CD4-positive, alpha-beta T cell treated with Interleukin-1 beta for 1 hour (primary cell): Measurements from ENCODE around the gene PTPRN.
"Not testable (repeated sequence)": the region's sequence is repeated elsewhere in the genome, so short reads cannot be mapped to it uniquely, and the experiment has no call there.

Experiments
- DNase-seq, 2 donors: peaks; one replicate each; pipeline ENCODE4 v3.0.0-alpha.2; 2020 to 2022

PTPRN gene

GRCh38 chr2:219309278-219309677 is at the start of gene PTPRN:
PTPRN (minus strand) TSS chr2:219309401; CDS start chr2:219309332, 69 bp downstream.
- no peak for DNase-seq

- no peak for DNase-seq
These were observed 49.2 kb upstream of the PTPRN start for GRCh38 chr2:219358170-219359075.

- peak in 1 of 2 donors; percentile 13 for DNase-seq
These were observed 47.6 kb upstream of the PTPRN start for GRCh38 chr2:219356834-219357233.

GRCh38 chr2:219354582-219354981 is 45.4 kb upstream of the PTPRN start:
- no peak for DNase-seq

- no peak for DNase-seq
These were observed 43.9 kb upstream of the PTPRN start for GRCh38 chr2:219353129-219353528.

GRCh38 chr2:219352448-219353023 is 43.3 kb upstream of the PTPRN start:
- peak; percentile 52 to 62 for DNase-seq

- DNase-seq = no peak
These were observed 41.6 kb upstream of the PTPRN start for GRCh38 chr2:219350710-219351221.

- DNase-seq = no peak
These were observed 41.0 kb upstream of the PTPRN start for GRCh38 chr2:219350215-219350614.

- no peak for DNase-seq
These were observed 35.7 kb upstream of the PTPRN start for GRCh38 chr2:219344751-219345430.

- no peak for DNase-seq
These were observed 26.2 kb upstream of the PTPRN start for GRCh38 chr2:219335373-219335786.

GRCh38 chr2:219334076-219334475 is 24.9 kb upstream of the PTPRN start:
- DNase-seq = no peak

GRCh38 chr2:219332542-219332941 is 23.3 kb upstream of the PTPRN start, which contains the start of gene RESP18:
RESP18 (minus strand) TSS chr2:219332744.
- DNase-seq = no peak

- no peak for DNase-seq
These were observed 22.5 kb upstream of the PTPRN start for GRCh38 chr2:219331560-219332213.

- no peak for DNase-seq
These were observed 18.5 kb upstream of the PTPRN start for GRCh38 chr2:219327719-219328118.

- no peak for DNase-seq
These were observed 16.6 kb upstream of the PTPRN start for GRCh38 chr2:219325657-219326315.

- DNase-seq = no peak
These were observed 15.9 kb upstream of the PTPRN start for GRCh38 chr2:219325136-219325535.

- no peak for DNase-seq
These were observed 14.2 kb upstream of the PTPRN start for GRCh38 chr2:219323434-219323833.

GRCh38 chr2:219314804-219315468 is 5.7 kb upstream of the PTPRN start:
- no peak for DNase-seq

GRCh38 chr2:219312683-219313263 is 3.6 kb upstream of the PTPRN start:
- DNase-seq = not testable (repeated sequence)

GRCh38 chr2:219308142-219309101 is 779 bp downstream of the PTPRN start:
- peak; percentile 49 to 62 for DNase-seq
